GM12891 (cell line): ENCODE data around the gene STAB1.

Experiments
- POLR2A ChIP-seq: IDR thresholded peaks from 2 replicates; pipeline ENCODE4 v1.6.1; 2011; ENCODE audit warnings: low read depth, low read length, control low read depth
- POLR2AphosphoS5 ChIP-seq: IDR thresholded peaks from 2 replicates; pipeline ENCODE4 v1.6.1; 2011; ENCODE audit warnings: low read depth, low read length, control low read depth
- TAF1 ChIP-seq: IDR thresholded peaks from 2 replicates; pipeline ENCODE4 v1.6.1; 2011; ENCODE audit warnings: low read depth, low read length, control low read depth

GRCh38 chr3:52490035-52490938 is 4.9 kb upstream of the STAB1 start:
- TF ChIP-seq POLR2A (no peak), TAF1 (no peak), POLR2AphosphoS5 (no peak)
